GM08714 (cell line): ENCODE results near the gene ZDHHC16.

Experiments
- H3K4me3 ChIP-seq: fragments of 200-500 bp; sonication (Bioruptor generic); 2 replicates; pipeline ENCODE4 v1.5.1; 2014; ENCODE audit warnings: mild to moderate bottlenecking, low read length, inconsistent platforms
- ZNF274 ChIP-seq: IDR thresholded peaks from 2 replicates; pipeline ENCODE4 v1.6.1; 2012; ENCODE audit warnings: mild to moderate bottlenecking, low read depth, low read length

Gene ZDHHC16

GRCh38 chr10:97503406-97503805 lies 57.4 kb downstream of the ZDHHC16 start:
- no peak overlapping the region for H3K4me3 ChIP-seq
- no peak for TF ChIP-seq ZNF274

DNA sequence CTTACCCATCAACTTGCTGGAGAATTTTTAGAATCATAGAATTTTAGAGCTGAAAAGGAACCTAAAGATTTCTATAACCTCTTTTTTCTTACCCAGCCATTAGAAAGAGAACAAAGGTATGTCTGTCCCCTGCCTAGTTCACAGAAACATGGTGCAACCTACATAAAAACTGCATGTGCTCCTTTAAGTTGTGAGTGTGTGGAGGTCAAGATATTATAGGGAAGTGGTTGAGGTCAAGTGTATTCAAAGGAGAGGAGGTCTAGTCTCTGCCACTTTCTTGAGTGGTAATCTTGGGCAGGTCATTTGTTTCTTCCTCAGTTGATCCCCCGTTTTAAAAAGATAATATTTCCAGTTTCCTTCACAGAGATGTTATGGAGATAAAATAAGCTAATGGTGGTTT lies 59.2 kb downstream of the ZDHHC16 start:
- TF ChIP-seq ZNF274: no peak
- H3K4me3 ChIP-seq: no peak overlapping the region

- TF ChIP-seq ZNF274: no peak
- no peak overlapping the region for H3K4me3 ChIP-seq
Observed at GRCh38 chr10:97506199-97506991, 60.4 kb downstream of the ZDHHC16 start.
